Gastroesophageal sphincter (tissue), 4 donors: Measurements from ENCODE around the gene ACBD6. TPM values are rescaled to one million over a fixed set of nuclear protein-coding genes. Genes with fewer than 3 reads are reported as not detected.

Experiments used
- ATAC-seq: fragments of 150-250 bp; one replicate; pipeline ENCODE4 v1.9.1; 2016; ENCODE audit warnings: mild to moderate bottlenecking, moderate library complexity
- H3K27ac ChIP-seq, 4 donors: fragments of 200-600 bp; sonication (generic) in 3 of 4; 1 replicate in 3 of 4; 2 replicates in 1 of 4; pipeline ENCODE4 v1.5.1; 2016 to 2019
- H3K27me3 ChIP-seq: fragments of 200-600 bp; sonication (generic); one replicate; pipeline ENCODE4 v1.5.1; 2019
- H3K36me3 ChIP-seq, 2 donors: fragments of 200-600 bp; sonication (generic); one replicate each; pipeline ENCODE4 v1.5.1; 2019; ENCODE audit warnings: control low read depth in 1 of 2
- H3K4me1 ChIP-seq, 3 donors: fragments of 200-600 bp; sonication (generic); 1 replicate in 2 of 3; 2 replicates in 1 of 3; pipeline ENCODE4 v1.5.1; 2016 to 2019; ENCODE audit warnings: control low read depth in 2 of 3
- H3K4me3 ChIP-seq, 2 donors: fragments of 200-600 bp; sonication (generic); one replicate each; pipeline ENCODE4 v1.5.1; 2019; ENCODE audit warnings: mild to moderate bottlenecking in 1 of 2, moderate library complexity in 1 of 2
- H3K9me3 ChIP-seq, 3 donors: fragments of 200-600 bp; sonication (generic); one replicate each; pipeline ENCODE4 v1.5.1; 2017 to 2019; ENCODE audit warnings: control low read depth in 2 of 3
- EP300 ChIP-seq: sonication (generic); formaldehyde crosslinking; IDR thresholded peaks from one replicate; pipeline ENCODE4 v1.6.1; 2017; ENCODE audit warnings: antibody characterized with exemption, mild to moderate bottlenecking
- POLR2A ChIP-seq, 2 donors: fragments of 450-650 bp; IDR thresholded peaks; one replicate each; pipeline ENCODE4 v1.6.1; 2017; ENCODE audit warnings: antibody characterized with exemption in 2 of 2, mild to moderate bottlenecking in 2 of 2, moderate library complexity in 1 of 2
- POLR2AphosphoS5 ChIP-seq: sonication (generic); formaldehyde crosslinking; IDR thresholded peaks from one replicate; pipeline ENCODE4 v1.6.1; 2017; ENCODE audit warnings: antibody characterized with exemption
- WGBS, 2 donors: methylation state at CpG; one replicate each; pipeline ENCODE4 v1.1.5; 2018; ENCODE audit warnings: low coverage in 1 of 2; 5-methylcytosine and 5-hydroxymethylcytosine counted together
- small RNA-seq, 4 donors: library from RNA; depleted of rRNA; stranded (forward); fragments of <200 nt; gene quantifications; one replicate each; pipeline ENCODE3, GENCODE V24; 2016
- total RNA-seq, 4 donors: library from RNA; depleted of rRNA; stranded (reverse); fragments of >200 nt; gene quantifications; one replicate each; pipeline ENCODE4 v1.1.0, GENCODE V29; 2016
- TF ChIP-seq, protein P1 (sequence below), 4 experiments: fragments of 200-600 bp in 2 of 4; fragments of 450-650 bp in 2 of 4; sonication (generic) in 1 of 4; IDR thresholded peaks; one replicate each; pipeline ENCODE4 v1.5.1; 2017 to 2019; ENCODE audit warnings: antibody characterized with exemption in 4 of 4, mild to moderate bottlenecking in 2 of 4, moderate library complexity in 2 of 4

Gene ACBD6
- total RNA-seq, 4 donors from 2014 or later, result 27.1 to 41.3 (median 39.7) TPM

- H3K4me3 ChIP-seq, result no peak overlapping the region
- no peaks in the 10 kb centered on the region for H3K4me1 ChIP-seq
- H3K27ac ChIP-seq, result no peak overlapping the region
- no peak for ATAC-seq
- no peaks in the 10 kb centered on the region for H3K36me3 ChIP-seq
- 57 to 68% methylated on average over 8 of the region's 8 CpGs for WGBS, 2 donors
- peaks cover 85% of the 10 kb centered on the region for H3K27me3 ChIP-seq
- H3K9me3 ChIP-seq, result no peaks in the 10 kb centered on the region
- no peak for TF ChIP-seq POLR2AphosphoS5
- TF ChIP-seq, protein P1, sequence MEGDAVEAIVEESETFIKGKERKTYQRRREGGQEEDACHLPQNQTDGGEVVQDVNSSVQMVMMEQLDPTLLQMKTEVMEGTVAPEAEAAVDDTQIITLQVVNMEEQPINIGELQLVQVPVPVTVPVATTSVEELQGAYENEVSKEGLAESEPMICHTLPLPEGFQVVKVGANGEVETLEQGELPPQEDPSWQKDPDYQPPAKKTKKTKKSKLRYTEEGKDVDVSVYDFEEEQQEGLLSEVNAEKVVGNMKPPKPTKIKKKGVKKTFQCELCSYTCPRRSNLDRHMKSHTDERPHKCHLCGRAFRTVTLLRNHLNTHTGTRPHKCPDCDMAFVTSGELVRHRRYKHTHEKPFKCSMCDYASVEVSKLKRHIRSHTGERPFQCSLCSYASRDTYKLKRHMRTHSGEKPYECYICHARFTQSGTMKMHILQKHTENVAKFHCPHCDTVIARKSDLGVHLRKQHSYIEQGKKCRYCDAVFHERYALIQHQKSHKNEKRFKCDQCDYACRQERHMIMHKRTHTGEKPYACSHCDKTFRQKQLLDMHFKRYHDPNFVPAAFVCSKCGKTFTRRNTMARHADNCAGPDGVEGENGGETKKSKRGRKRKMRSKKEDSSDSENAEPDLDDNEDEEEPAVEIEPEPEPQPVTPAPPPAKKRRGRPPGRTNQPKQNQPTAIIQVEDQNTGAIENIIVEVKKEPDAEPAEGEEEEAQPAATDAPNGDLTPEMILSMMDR (IDR thresholded peaks at IDR 0.05), result no peak
- no peak for TF ChIP-seq EP300
- no peak for TF ChIP-seq POLR2A (IDR thresholded peaks at IDR 0.05)
These were observed 260.4 kb downstream of the ACBD6 start for GRCh38 chr1:180241716-180242544.

- no peaks in the 10 kb centered on the region for H3K36me3 ChIP-seq
- TF ChIP-seq POLR2A (IDR thresholded peaks at IDR 0.05) (no peak), POLR2AphosphoS5 (no peak), EP300 (no peak)
- TF ChIP-seq, protein P1 (IDR thresholded peaks at IDR 0.05), result no peak
- WGBS, 2 donors, result 5 to 12% methylated on average over 5 to 9 of the region's 10 CpGs
- H3K4me1 ChIP-seq, result peaks cover 0 to 19% (median 18%) of the 10 kb centered on the region in 3 donors
- no peak overlapping the region for H3K27ac ChIP-seq
- H3K9me3 ChIP-seq, result no peaks in the 10 kb centered on the region
- no peak overlapping the region for H3K4me3 ChIP-seq
- no peak for ATAC-seq
- H3K27me3 ChIP-seq, result peaks cover 95% of the 10 kb centered on the region
These were observed 263.0 kb downstream of the ACBD6 start for GRCh38 chr1:180239145-180240096.

DNA sequence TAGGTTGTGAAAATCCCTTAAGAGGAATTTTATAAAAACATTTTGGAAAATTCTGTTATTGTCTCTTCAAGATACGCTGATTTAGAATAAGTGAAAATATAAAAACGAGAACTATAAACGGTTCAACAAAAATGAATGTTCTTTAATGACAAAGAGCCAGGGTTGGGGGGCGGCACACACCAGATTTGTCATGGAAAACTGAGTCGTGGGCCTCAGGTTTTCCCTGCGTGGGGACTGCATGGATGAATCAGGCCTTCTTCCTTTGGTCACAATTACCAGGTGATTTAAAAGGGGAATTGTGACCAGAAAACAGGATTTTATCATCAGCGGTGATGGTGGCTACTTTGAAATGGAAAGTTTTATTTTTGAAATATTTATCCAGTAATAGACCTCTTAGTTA, 263.7 kb downstream of the ACBD6 start:
- Histone ChIP-seq H3K4me1 (peaks cover 0 to 26% (median 22%) of the 10 kb centered on the region in 3 donors), H3K27me3 (peaks cover 100% of the 10 kb centered on the region), H3K9me3 (no peaks in the 10 kb centered on the region), H3K27ac (no peak overlapping the region), H3K36me3 (no peaks in the 10 kb centered on the region), H3K4me3 (no peak overlapping the region)
- ATAC-seq, result no peak
- WGBS, 2 donors, result 16 to 28% methylated on average over 7 of the region's 7 CpGs
- TF ChIP-seq POLR2AphosphoS5, result no peak
- TF ChIP-seq, protein P1 (IDR thresholded peaks at IDR 0.05), result no peak
- TF ChIP-seq EP300, result no peak
- TF ChIP-seq POLR2A (IDR thresholded peaks at IDR 0.05), result no peak

Small RNA genes lying within 50 kb of the gene (small RNA-seq; reads per million reads assigned to genes)
- 0 reads per million in 4 donors for gene MIR3121
- gene RF00019, result 0 reads per million in 4 donors

Other genes starting within 250 kb of the ACBD6 start
- gene OVAAL, start 56.4 kb upstream of the ACBD6 start, total RNA-seq, result not detected
- 10 to 100 TPM; 17.2 to 28.3 (median 26.6) TPM for gene XPR1, start 129.4 kb upstream of the ACBD6 start, total RNA-seq